Activated CD8-positive, alpha-beta memory T cell treated with anti-CD3 and anti-CD28 coated beads for 48 hours (primary cell): ENCODE data around the gene AP1M1.

Experiments
- DNase-seq, 3 experiments: peaks; one replicate each; pipeline ENCODE4 v3.0.0-alpha.2; 2020; ENCODE audit warnings: low read depth in 2 of 3, low spot score in 2 of 3

AP1M1 gene

GRCh38 chr19:16185123-16185767 is 12.5 kb upstream of the AP1M1 start, which contains the start of gene FAM32A:
FAM32A (plus strand) TSS chr19:16185410; CDS start chr19:16185443, 33 bp downstream.
- DNase-seq = peak; percentile 80 to 97 (median 96)

DNA sequence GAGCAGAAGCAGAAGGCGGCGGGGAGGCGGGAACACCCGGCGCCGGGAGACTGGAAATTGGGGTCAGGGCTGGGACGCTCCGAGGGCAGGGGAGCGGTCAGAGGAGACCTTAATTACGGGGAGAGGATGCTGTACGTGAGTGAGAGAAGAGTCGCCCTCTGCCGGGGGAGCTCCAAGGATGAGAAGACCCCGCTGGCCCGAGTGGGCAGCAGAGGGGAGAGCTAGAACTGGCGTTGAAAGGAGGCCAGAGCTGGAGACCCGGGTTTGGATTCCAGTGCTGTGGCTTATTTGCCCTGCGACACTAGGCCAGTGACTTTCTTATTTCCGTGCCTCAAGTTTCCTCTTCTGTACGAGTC is 12.0 kb upstream of the AP1M1 start:
- DNase-seq = no peak

DNA sequence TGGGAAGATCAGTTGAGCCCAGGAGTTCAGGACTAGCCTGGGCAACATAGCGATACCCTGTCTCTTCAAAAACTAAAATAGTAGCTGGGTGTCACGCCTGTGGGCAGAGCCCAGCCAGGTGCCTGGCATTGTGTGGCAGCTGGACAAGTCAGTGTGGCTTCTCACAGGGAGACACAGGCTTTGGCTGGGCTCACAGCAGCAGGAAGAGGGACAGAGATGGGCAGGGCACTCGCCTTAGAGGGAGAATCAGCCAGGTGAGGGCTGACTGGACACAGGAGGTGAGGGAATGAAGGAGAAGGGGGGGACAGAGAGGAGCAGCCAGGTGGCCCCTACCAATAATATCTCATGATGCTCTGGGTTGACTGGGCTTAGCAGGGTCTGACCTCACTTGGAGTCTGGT is 9.2 kb upstream of the AP1M1 start:
- DNase-seq = no peak

GRCh38 chr19:16190198-16190597 is 7.5 kb upstream of the AP1M1 start:
- no peak for DNase-seq

- no peak for DNase-seq
These were observed 7.0 kb upstream of the AP1M1 start for GRCh38 chr19:16190736-16191135.

DNA sequence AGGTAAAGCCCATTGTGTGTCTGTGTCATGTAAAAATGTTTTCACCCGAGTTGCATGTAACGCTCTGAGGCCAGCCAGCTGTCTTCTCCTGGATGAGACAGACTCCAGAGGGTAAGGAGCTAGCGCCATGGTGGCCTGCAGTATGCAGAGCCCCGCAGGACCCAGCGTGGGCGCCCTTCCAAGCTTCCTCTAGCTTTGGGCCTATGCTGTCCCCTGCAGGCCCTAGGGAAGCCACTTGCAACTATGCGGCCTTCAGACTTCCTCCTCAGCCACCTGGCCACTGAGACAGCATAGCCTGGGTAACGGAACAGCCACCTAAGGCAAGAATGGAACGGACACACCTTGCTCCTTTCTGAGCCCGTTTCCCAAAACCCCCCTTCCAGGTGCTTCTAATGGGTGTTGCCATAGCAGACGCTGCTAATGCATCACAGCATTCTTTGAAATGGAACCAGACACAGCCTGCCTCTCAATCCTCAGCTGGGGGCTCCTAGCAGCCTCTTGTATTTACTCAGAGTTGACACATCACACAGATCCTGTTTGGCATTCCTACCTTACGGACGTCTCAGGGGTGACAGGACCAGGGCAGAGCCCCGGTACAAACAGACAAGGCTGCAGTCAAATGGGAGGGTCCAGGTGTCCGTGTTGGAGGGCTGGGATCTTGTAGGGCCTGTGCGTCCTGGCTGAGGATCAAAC is 6.3 kb upstream of the AP1M1 start:
- no peak for DNase-seq

- DNase-seq = no peak
These were observed 4.2 kb upstream of the AP1M1 start for GRCh38 chr19:16193466-16193865.

DNA sequence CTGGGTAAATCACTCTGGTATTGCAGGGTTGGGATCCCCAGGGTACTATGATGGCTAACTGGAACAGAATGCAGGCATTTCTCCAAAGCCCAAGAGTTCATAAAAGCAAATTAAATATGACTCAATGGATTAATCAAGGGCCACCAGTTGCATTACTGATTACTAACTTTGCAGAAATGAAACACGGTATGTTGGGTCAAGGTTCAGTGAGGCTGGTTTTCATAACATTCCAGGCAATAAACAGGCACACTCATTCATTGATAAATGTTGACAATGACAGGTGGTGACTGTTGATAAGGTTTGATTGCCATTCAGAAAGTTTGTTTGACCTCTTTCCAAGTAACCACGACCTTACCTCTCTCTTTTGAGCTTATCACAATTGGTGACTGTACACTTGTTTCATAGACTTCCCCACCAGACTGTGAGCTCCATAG is 506 bp upstream of the AP1M1 start:
- no peak for DNase-seq

- no peak for DNase-seq
These were observed 600 bp downstream of the AP1M1 start for GRCh38 chr19:16198370-16198651.

- no peak for DNase-seq
These were observed 1.7 kb downstream of the AP1M1 start for GRCh38 chr19:16199275-16199932.

- no peak for DNase-seq
These were observed 2.6 kb downstream of the AP1M1 start for GRCh38 chr19:16200038-16201010.

- DNase-seq = no peak
These were observed 3.3 kb downstream of the AP1M1 start for GRCh38 chr19:16201011-16201391.

- no peak for DNase-seq
These were observed 4.9 kb downstream of the AP1M1 start for GRCh38 chr19:16202320-16203255.

- DNase-seq = no peak
These were observed 5.7 kb downstream of the AP1M1 start for GRCh38 chr19:16203256-16204004.

- DNase-seq = no peak
These were observed 6.2 kb downstream of the AP1M1 start for GRCh38 chr19:16204005-16204294.

DNA sequence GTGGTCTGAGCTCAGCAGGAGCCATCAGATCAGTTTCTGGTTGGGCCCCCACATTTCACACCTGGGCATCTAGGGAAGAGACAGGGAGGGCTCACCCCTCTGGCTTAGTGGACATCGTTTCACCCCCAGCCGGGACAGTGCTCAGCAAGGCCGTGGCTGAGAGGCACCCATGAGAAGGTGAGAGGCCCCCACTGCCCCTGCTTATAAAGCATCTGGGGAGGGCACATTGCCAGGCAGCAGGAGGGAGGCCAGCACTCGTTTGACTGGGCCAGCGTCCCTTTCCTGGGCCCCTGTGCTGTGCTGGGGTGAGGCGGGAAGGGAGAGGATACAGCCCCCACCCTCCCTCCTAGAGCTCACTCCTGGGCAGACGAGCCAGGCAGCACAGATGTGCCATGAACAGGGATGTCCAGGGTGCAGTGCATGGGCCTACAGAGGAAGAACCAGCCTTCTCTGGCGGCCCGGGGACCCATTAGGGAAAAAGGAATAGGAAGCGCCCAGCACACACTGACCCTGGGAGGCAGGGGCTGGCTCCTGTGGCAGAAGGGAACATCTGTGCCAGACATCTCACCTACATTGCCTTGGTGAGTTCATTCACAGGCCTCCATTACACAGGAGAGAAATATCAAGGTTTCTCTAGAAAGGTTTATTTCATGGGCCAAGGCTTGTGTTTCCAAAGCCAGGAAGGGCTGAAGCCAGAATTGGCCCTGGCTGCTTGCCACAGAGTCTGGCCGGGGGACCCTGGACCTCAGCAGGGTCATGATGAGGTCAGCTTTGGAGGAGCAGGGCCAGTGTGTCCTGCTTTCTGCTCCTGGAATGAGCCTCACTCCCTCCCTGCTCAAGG is 7.7 kb downstream of the AP1M1 start:
- no peak for DNase-seq

DNA sequence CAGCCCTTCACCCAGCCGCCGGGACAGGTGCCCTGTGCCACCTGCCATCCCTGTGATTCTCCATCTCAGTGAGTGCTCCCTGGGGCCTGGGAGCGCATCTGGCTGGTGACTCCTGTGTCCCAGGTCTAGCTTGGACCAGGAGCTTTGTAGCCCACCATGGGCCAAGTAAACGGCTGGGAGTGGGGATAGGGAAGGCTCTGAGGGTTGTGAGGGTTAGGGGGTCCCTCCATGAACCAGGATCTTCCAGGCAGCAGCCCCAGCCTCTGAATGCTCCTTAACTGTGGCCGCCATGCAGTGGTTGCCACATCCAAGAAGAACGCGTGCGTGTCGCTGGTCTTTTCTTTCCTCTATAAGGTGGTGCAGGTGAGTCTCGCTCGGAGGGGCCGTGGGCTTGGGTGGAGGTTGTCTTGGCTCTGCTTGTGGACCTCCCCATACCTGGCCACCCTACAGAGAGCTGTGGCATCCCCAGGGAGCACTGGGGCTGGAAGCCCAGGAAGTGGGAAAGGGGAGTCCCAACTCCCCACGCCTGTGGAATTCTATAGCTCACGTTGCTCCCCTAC is 8.4 kb downstream of the AP1M1 start:
- no peak for DNase-seq

- DNase-seq = no peak
These were observed 8.9 kb downstream of the AP1M1 start for GRCh38 chr19:16206637-16207036.

- no peak for DNase-seq
These were observed 9.4 kb downstream of the AP1M1 start for GRCh38 chr19:16207063-16207462.
